COR-L47 (cell line): Measurements from ENCODE around the gene MATK.
"Not testable (repeated sequence)": the region's sequence is repeated elsewhere in the genome, so short reads cannot be mapped to it uniquely, and the experiment has no call there.

Source experiments
- DNase-seq: peaks from one replicate; lab custom pipeline; 2025; lab: John Stamatoyannopoulos, UW

The MATK gene

GRCh38 chr19:3816148-3816547, 30.0 kb upstream of the MATK start:
- DNase-seq, result not testable (repeated sequence)

GRCh38 chr19:3814648-3815047, 28.5 kb upstream of the MATK start:
- DNase-seq, result no peak

- DNase-seq, result no peak
These were observed 27.6 kb upstream of the MATK start for GRCh38 chr19:3813473-3814392.

- no peak for DNase-seq
These were observed 24.7 kb upstream of the MATK start for GRCh38 chr19:3810708-3811355.

- DNase-seq, result no peak
These were observed 23.9 kb upstream of the MATK start for GRCh38 chr19:3809881-3810707.

- no peak for DNase-seq
These were observed 22.4 kb upstream of the MATK start for GRCh38 chr19:3808420-3809143.

GRCh38 chr19:3807574-3808354, 21.6 kb upstream of the MATK start:
- no peak for DNase-seq

GRCh38 chr19:3807131-3807480, 20.9 kb upstream of the MATK start:
- no peak for DNase-seq

- no peak for DNase-seq
These were observed 19.7 kb upstream of the MATK start for GRCh38 chr19:3805859-3806258.

GRCh38 chr19:3804429-3804828, 18.2 kb upstream of the MATK start:
- no peak for DNase-seq

GRCh38 chr19:3803986-3804385, 17.8 kb upstream of the MATK start:
- DNase-seq, result no peak

- DNase-seq, result no peak
These were observed 17.1 kb upstream of the MATK start for GRCh38 chr19:3803114-3803888.

GRCh38 chr19:3801412-3802096, 15.4 kb upstream of the MATK start:
- peak; percentile 69 for DNase-seq

- DNase-seq, result no peak
These were observed 14.8 kb upstream of the MATK start for GRCh38 chr19:3800996-3801395.

- DNase-seq, result no peak
These were observed 12.0 kb upstream of the MATK start for GRCh38 chr19:3798137-3798536.

- no peak for DNase-seq
These were observed 10.2 kb upstream of the MATK start for GRCh38 chr19:3796358-3796757.

- no peak for DNase-seq
These were observed 7.6 kb upstream of the MATK start for GRCh38 chr19:3793799-3794198.

- DNase-seq, result no peak
These were observed 5.9 kb upstream of the MATK start for GRCh38 chr19:3792114-3792513.

GRCh38 chr19:3790941-3791340, 4.8 kb upstream of the MATK start:
- no peak for DNase-seq
